ENCODE measurements around the gene NLRP9.

NLRP9 gene

GRCh38 chr19:55674459-55674840, 63.8 kb downstream of the NLRP9 start:
- TF ChIP-seq, protein P1, sequence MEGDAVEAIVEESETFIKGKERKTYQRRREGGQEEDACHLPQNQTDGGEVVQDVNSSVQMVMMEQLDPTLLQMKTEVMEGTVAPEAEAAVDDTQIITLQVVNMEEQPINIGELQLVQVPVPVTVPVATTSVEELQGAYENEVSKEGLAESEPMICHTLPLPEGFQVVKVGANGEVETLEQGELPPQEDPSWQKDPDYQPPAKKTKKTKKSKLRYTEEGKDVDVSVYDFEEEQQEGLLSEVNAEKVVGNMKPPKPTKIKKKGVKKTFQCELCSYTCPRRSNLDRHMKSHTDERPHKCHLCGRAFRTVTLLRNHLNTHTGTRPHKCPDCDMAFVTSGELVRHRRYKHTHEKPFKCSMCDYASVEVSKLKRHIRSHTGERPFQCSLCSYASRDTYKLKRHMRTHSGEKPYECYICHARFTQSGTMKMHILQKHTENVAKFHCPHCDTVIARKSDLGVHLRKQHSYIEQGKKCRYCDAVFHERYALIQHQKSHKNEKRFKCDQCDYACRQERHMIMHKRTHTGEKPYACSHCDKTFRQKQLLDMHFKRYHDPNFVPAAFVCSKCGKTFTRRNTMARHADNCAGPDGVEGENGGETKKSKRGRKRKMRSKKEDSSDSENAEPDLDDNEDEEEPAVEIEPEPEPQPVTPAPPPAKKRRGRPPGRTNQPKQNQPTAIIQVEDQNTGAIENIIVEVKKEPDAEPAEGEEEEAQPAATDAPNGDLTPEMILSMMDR (IDR thresholded peaks at IDR 0.05; ENCODE audit: low read depth, low read length), result no peak
- DNase-seq (ENCODE audit: extremely low read depth, low read depth), result no peak

DNA sequence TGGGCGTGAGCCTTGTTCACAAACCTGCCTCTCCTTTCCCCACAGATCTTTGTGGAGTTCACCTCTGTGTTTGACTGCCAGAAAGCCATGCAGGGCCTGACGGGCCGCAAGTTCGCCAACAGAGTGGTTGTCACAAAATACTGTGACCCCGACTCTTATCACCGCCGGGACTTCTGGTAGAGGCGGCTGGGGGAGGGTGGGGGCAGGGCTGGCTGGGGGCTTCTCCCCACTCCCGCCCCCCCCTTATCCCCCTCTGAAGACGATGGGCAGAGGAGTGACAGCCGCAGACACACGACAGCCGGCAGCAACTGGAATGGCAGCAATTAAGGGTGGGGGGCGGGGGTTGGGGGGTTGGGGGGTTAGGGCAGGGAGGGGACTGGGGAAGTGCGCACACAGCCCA, 64.3 kb downstream of the NLRP9 start:
- DNase-seq (ENCODE audit: extremely low read depth, low read depth), result no peak
- TF ChIP-seq, protein P1 (IDR thresholded peaks at IDR 0.05; ENCODE audit: low read depth, low read length), result no peak

- TF ChIP-seq, protein P1 (IDR thresholded peaks at IDR 0.05; ENCODE audit: low read depth, low read length), result no peak
- no peak for DNase-seq (ENCODE audit: extremely low read depth, low read depth)
These were observed 64.7 kb downstream of the NLRP9 start for GRCh38 chr19:55673465-55673864.

GRCh38 chr19:55672418-55672817, 65.8 kb downstream of the NLRP9 start:
- no peak for DNase-seq (ENCODE audit: extremely low read depth, low read depth)
- TF ChIP-seq, protein P1 (IDR thresholded peaks at IDR 0.05; ENCODE audit: low read depth, low read length), result no peak

DNA sequence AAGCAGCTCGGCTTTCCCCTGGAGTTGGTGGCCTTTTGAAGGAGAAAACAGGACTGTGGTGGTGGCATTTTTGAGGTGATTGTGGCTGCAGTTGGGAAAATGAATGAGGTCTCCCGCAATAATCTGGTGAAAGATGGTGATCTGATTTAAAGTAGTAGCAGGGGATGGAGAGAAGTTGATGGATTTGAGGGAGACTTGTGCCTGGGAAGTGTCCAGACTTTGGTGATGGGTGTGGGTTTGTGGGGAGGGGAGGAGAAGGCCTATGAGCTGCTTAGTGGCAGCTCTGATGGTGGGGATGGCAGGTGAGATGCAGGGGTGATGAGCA, 67.2 kb downstream of the NLRP9 start:
- DNase-seq (ENCODE audit: extremely low read depth, low read depth), result no peak
- TF ChIP-seq, protein P1 (IDR thresholded peaks at IDR 0.05; ENCODE audit: low read depth, low read length), result no peak

- no peak for DNase-seq (ENCODE audit: extremely low read depth, low read depth)
- TF ChIP-seq, protein P1 (IDR thresholded peaks at IDR 0.05; ENCODE audit: low read depth, low read length), result no peak
These were observed 67.7 kb downstream of the NLRP9 start for GRCh38 chr19:55670280-55671053.

DNA sequence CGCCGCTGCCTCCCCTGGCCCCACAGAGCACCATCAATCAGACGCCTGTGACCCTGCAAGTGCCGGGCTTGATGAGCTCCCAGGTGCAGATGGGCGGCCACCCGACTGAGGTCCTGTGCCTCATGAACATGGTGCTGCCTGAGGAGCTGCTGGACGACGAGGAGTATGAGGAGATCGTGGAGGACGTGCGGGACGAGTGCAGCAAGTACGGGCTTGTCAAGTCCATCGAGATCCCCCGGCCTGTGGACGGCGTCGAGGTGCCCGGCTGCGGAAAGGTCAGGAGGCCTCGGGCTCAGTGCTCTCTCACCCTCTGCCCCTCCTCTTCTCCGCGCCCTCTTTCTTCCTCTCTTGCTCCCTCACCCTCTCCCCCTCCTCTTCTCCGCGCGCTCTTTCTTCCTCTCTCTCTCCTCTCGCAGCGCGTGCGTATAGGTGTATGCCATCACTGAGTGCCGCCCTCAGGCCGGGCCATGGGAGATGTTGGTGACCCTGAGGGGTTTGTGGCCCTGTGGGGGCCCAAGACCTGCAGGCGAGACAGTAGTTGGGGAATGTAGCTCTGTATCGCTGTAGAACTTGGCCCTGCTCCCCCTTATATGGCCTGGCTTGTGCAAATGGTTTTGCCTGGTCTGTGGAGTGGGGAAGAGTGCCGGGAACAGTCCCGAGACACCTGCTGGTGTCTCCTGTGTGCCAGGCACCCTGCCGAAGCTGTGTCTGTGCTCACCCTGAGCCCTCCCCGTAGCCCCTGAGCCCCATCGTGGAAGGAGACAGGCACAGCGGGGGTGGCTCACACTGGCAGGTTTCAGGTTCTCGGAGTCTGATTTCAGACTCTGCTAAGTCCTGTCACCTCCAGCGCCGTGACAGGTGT, 68.6 kb downstream of the NLRP9 start:
- DNase-seq (ENCODE audit: extremely low read depth, low read depth), result no peak
- TF ChIP-seq, protein P1 (IDR thresholded peaks at IDR 0.05; ENCODE audit: low read depth, low read length), result no peak
